Uterus (tissue), 2 donors: Measurements from ENCODE around the gene ENO2.

Experiments
- POLR2A ChIP-seq, 2 donors: fragments of 450-650 bp; IDR thresholded peaks; one replicate each; pipeline ENCODE4 v1.6.1; 2016; ENCODE audit warnings: antibody characterized with exemption in 2 of 2, mild to moderate bottlenecking in 1 of 2, moderate library complexity in 1 of 2
- TF ChIP-seq, protein P1 (sequence below), 4 experiments: fragments of 200-600 bp in 2 of 4; fragments of 450-650 bp in 2 of 4; sonication (generic) in 2 of 4; IDR thresholded peaks; one replicate each; pipeline ENCODE4 v1.5.1; 2016 to 2019; ENCODE audit warnings: antibody characterized with exemption in 4 of 4, mild to moderate bottlenecking in 2 of 4, moderate library complexity in 1 of 4

GRCh38 chr12:6919588-6919987 is 5.2 kb downstream of the ENO2 start:
- TF ChIP-seq, protein P1, sequence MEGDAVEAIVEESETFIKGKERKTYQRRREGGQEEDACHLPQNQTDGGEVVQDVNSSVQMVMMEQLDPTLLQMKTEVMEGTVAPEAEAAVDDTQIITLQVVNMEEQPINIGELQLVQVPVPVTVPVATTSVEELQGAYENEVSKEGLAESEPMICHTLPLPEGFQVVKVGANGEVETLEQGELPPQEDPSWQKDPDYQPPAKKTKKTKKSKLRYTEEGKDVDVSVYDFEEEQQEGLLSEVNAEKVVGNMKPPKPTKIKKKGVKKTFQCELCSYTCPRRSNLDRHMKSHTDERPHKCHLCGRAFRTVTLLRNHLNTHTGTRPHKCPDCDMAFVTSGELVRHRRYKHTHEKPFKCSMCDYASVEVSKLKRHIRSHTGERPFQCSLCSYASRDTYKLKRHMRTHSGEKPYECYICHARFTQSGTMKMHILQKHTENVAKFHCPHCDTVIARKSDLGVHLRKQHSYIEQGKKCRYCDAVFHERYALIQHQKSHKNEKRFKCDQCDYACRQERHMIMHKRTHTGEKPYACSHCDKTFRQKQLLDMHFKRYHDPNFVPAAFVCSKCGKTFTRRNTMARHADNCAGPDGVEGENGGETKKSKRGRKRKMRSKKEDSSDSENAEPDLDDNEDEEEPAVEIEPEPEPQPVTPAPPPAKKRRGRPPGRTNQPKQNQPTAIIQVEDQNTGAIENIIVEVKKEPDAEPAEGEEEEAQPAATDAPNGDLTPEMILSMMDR (IDR thresholded peaks at IDR 0.05), result no peak
- TF ChIP-seq POLR2A (IDR thresholded peaks at IDR 0.05), result no peak
